Natural killer cell (primary cell): ENCODE results near the gene MBP. TPM values are rescaled to one million over a fixed set of nuclear protein-coding genes. Genes with fewer than 3 reads are reported as not detected.
A peak's percentile ranks its signal among the peaks of the same experiment; 100 is the strongest.

Source experiments
- ATAC-seq, 3 donors: fragments of 150-1000 bp in 2 of 3; fragments of 200-7000 bp in 1 of 3; cut with Tn5 transposase; 1 replicate in 1 of 3; 2 replicates in 2 of 3; pipeline ENCODE4 v1.10.0; 2021; ENCODE audit warnings: mild to moderate bottlenecking in 2 of 3, moderate library complexity in 2 of 3
- DNase-seq, 2 donors: peaks; one replicate each; pipeline versions ENCODE4 v3.0.0 to v3.0.0-alpha.2; 2013 to 2021; ENCODE audit warnings: mixed read lengths in 1 of 2
- H3K27ac ChIP-seq: one replicate; pipeline ENCODE4 v1.5.1; 2013; ENCODE audit warnings: mild to moderate bottlenecking, low read length
- H3K27me3 ChIP-seq: one replicate; pipeline ENCODE4 v1.6.1; 2013; ENCODE audit warnings: low read length; ENCODE audit not compliant: control insufficient read depth, insufficient read depth
- H3K36me3 ChIP-seq: one replicate; pipeline ENCODE4 v1.6.1; 2013; ENCODE audit warnings: low read length; ENCODE audit not compliant: control insufficient read depth, insufficient read depth
- H3K4me1 ChIP-seq: one replicate; pipeline ENCODE4 v1.6.1; 2013; ENCODE audit warnings: low read length; ENCODE audit not compliant: control insufficient read depth, insufficient read depth
- H3K4me3 ChIP-seq: one replicate; pipeline ENCODE4 v1.5.1; 2013; ENCODE audit warnings: low read length
- H3K9me3 ChIP-seq: one replicate; pipeline ENCODE4 v1.6.1; 2013; ENCODE audit warnings: low read length; ENCODE audit not compliant: control insufficient read depth, insufficient read depth
- H3K27ac Mint-ChIP-seq, 2 donors: one replicate each; pipeline ENCODE4 v1.8.0; 2022; ENCODE audit warnings: mild to moderate bottlenecking in 2 of 2, mixed read lengths in 2 of 2, moderate library complexity in 1 of 2
- H3K27me3 Mint-ChIP-seq, 2 donors: one replicate each; pipeline ENCODE4 v1.8.0; 2022; ENCODE audit warnings: low read depth in 2 of 2, mixed read lengths in 2 of 2
- H3K36me3 Mint-ChIP-seq: one replicate; pipeline ENCODE4 v1.8.0; 2022; ENCODE audit warnings: mixed read lengths
- H3K4me1 Mint-ChIP-seq, 2 donors: one replicate each; pipeline ENCODE4 v1.8.0; 2022; ENCODE audit warnings: mixed read lengths in 2 of 2
- H3K4me3 Mint-ChIP-seq: one replicate; pipeline ENCODE4 v1.8.0; 2022; ENCODE audit warnings: mild to moderate bottlenecking, moderate library complexity, mixed read lengths
- H3K9me3 Mint-ChIP-seq, 2 donors: one replicate each; pipeline ENCODE4 v1.8.0; 2022; ENCODE audit warnings: mixed read lengths in 2 of 2
- WGBS: methylation state at CpG from one replicate; pipeline ENCODE4 v1.1.7; 2013; ENCODE audit warnings: missing lambda C conversion rate; ENCODE audit not compliant: insufficient coverage; 5-methylcytosine and 5-hydroxymethylcytosine counted together
- intact Hi-C: fragments of 100-400 bp; cut with micrococcal nuclease; formaldehyde crosslinking; loops from one replicate; pipeline ENCODE4 v1.14.2; 2022
- total RNA-seq, 4 donors: library from RNA; stranded (reverse); fragments of 120-200 nt in 1 of 4; gene quantifications; one replicate each; pipeline versions ENCODE4 v1.2.3 to v1.2.4, GENCODE V29; 2013 to 2022
- TF ChIP-seq, protein P1 (sequence below): fragments of 200-600 bp; IDR thresholded peaks from one replicate; pipeline ENCODE4 v1.8.0; 2022; ENCODE audit warnings: antibody characterized with exemption

Gene MBP
- total RNA-seq, 3 donors from 2014 or later (not counting 1 experiment from before 2014, with no cell fraction given): 183 to 344 (median 325) TPM

DNA sequence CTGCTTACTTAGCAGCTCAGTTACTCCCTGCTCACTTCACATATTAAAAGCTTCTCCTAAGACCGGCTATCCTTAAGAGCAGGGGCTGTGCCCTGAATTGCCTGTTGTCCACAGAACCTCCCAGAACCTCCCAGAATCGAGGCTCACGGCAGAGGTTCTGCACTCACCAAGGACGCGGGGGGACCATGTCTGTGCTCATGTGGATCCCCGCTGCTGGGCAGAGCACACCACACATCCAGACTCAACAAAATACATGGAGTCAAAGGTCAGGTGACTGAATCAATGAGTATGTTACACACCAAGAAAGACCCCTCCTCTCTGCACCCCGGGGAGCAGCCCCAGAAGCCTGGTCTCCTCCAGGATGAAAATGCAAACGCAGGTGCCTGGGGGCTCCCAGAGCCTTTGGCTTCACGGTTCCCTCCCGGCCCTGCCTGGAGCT, 149.0 kb downstream of the MBP start:
- ATAC-seq: peak; percentile 5 to 25 (median 14)

DNA sequence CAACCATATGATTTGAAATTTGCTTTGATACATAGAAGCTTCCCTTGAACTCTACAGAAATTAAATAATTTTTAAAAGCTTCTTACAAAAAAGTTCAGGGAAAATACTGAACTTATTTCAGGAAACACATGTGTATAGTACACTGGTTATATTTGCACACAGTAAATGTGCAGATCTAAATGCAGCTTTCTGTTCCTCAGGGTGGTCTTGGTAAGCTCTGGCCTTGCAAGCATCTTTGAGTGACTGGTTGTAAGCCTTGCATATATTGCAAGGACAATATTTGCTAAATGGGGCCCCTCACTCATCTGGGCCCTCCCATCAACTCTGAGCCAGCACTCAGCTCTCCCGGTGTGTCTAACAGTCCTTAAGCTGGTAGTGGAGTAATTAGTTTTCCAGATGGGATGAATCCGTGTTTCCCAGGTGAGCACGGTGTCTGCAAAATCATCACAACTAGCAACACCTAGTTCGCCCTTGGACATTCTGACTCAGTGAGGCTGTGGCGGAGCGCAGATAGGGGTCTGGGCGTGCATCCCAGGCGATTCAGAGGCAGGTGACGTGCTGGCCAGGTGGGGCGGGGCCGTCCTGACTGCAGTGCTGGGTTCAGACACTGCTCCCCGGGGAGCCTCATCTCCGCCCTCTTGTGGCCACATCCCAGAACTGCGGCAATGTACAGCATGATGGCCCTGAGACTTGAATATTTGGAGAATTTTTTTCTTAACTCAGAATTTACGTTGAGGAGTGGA, 149.6 kb downstream of the MBP start:
- H3K27me3 ChIP-seq: no peaks in the 10 kb centered on the region
- H3K4me3 ChIP-seq: no peak overlapping the region
- DNase-seq: peak; percentile 77 to 88
- Mint-ChIP-seq H3K4me3 (no peak overlapping the region), H3K4me1 (peaks cover 5 to 8% of the 10 kb centered on the region in 2 donors), H3K27ac (no peak overlapping the region), H3K27me3 (no peaks in the 10 kb centered on the region), H3K9me3 (no peaks in the 10 kb centered on the region), H3K36me3 (peaks cover 9% of the 10 kb centered on the region)
- WGBS: 20% methylated on average over 14 of the region's 15 CpGs
- H3K27ac ChIP-seq: no peak overlapping the region
- peak; percentile 88 to 100 (median 98) for ATAC-seq
- H3K9me3 ChIP-seq: no peaks in the 10 kb centered on the region
- H3K36me3 ChIP-seq: no peaks in the 10 kb centered on the region
- TF ChIP-seq, protein P1, sequence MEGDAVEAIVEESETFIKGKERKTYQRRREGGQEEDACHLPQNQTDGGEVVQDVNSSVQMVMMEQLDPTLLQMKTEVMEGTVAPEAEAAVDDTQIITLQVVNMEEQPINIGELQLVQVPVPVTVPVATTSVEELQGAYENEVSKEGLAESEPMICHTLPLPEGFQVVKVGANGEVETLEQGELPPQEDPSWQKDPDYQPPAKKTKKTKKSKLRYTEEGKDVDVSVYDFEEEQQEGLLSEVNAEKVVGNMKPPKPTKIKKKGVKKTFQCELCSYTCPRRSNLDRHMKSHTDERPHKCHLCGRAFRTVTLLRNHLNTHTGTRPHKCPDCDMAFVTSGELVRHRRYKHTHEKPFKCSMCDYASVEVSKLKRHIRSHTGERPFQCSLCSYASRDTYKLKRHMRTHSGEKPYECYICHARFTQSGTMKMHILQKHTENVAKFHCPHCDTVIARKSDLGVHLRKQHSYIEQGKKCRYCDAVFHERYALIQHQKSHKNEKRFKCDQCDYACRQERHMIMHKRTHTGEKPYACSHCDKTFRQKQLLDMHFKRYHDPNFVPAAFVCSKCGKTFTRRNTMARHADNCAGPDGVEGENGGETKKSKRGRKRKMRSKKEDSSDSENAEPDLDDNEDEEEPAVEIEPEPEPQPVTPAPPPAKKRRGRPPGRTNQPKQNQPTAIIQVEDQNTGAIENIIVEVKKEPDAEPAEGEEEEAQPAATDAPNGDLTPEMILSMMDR: peak; percentile 94
- H3K4me1 ChIP-seq: peaks cover 5% of the 10 kb centered on the region
- intact Hi-C loops: loop anchor here (1.0 kb wide), 2 partner anchors 61 to 180 kb away; no protein-coding TSS in a partner anchor

More for the DNA sequence above, 149.0 kb downstream of the MBP start:
- Histone ChIP-seq H3K4me1 (peaks cover 5% of the 10 kb centered on the region), H3K36me3 (no peaks in the 10 kb centered on the region), H3K27ac (no peak overlapping the region), H3K27me3 (no peaks in the 10 kb centered on the region), H3K4me3 (no peak overlapping the region), H3K9me3 (no peaks in the 10 kb centered on the region)
- Mint-ChIP-seq H3K27me3 (no peaks in the 10 kb centered on the region), H3K27ac (no peak overlapping the region), H3K9me3 (no peaks in the 10 kb centered on the region), H3K36me3 (peaks cover 8% of the 10 kb centered on the region), H3K4me1 (peaks cover 5 to 8% of the 10 kb centered on the region in 2 donors), H3K4me3 (no peak overlapping the region)
- intact Hi-C loops: loop anchor here (1.0 kb wide), 2 partner anchors 61 to 180 kb away; no protein-coding TSS in a partner anchor
- TF ChIP-seq, protein P1: peak; percentile 35
- no peak for DNase-seq
- WGBS: 71% methylated on average over 10 of the region's 10 CpGs

DNA sequence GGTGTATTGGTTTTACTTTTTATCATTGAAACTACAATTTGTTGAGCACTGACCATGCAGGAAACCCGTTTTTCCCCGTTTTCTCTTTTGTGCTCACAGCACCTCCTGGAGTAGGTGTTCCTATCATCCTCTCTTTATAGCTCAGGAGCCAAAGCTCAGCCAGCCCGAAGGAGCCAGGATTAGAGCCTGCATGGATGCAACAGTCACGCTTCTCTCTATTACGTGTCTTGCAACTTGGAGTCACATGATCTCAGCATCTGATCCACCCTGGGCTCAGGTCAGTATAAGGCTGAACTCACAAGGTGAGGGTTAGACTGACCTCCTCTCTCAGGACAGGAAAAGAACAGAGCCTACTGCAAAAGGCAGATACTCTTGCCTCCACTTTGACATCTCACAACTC, 150.5 kb downstream of the MBP start:
- H3K4me1 ChIP-seq: peaks cover 5% of the 10 kb centered on the region
- Mint-ChIP-seq H3K4me3 (no peak overlapping the region), H3K36me3 (peaks cover 9% of the 10 kb centered on the region), H3K27ac (no peak overlapping the region), H3K4me1 (peaks cover 5 to 8% of the 10 kb centered on the region in 2 donors), H3K27me3 (no peaks in the 10 kb centered on the region), H3K9me3 (no peaks in the 10 kb centered on the region)
- TF ChIP-seq, protein P1: no peak
- WGBS: 92% methylated on average over 5 of the region's 5 CpGs
- DNase-seq: no peak
- no peak overlapping the region for H3K4me3 ChIP-seq
- no peaks in the 10 kb centered on the region for H3K9me3 ChIP-seq
- ATAC-seq: no peak
- H3K27me3 ChIP-seq: no peaks in the 10 kb centered on the region
- intact Hi-C loops: no loop called here
- H3K27ac ChIP-seq: peak overlapping the region; percentile 60
- H3K36me3 ChIP-seq: no peaks in the 10 kb centered on the region
